ENCODE data around the gene PTH1R. TPM values are rescaled to one million over a fixed set of nuclear protein-coding genes. Genes with fewer than 3 reads are reported as not detected.
A peak's percentile ranks its signal among the peaks of the same experiment; 100 is the strongest.

Gene PTH1R
- total and polyA plus RNA-seq, 12 donors = 1.5 to 89.8 (median 4.2) TPM

DNA sequence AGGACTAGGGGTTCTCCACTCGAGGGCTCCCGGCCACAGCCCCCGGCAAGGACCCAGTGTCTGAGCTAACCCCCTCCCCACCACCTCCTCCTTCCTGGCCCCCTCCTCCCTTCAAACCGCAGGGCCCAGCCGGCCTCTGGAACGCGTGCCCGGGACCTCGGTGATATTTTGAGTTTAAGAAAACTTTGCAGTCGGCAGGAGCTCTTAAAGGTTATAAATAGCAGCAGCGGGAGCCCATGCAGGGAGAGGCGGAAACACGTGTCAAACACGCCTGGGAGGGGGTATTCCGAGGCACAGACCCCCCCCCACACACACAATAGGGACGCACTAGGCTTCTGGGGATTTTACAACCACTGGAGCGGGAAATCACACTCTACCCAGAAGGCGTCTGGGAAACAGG is 3.1 kb upstream of the PTH1R start:
- intact Hi-C loops (cut with DNase I) = no loop called here
- no peak for TF ChIP-seq CTCF (IDR thresholded peaks at IDR 0.05)
- ATAC-seq (peak; percentile 22 to 79 (median 50)), DNase-seq (peak; percentile 44 to 67)
- no peaks in the 10 kb centered on the region for H3K27me3 ChIP-seq
- WGBS, 2 donors = 16 to 24% methylated on average over 18 of the region's 18 CpGs
- H3K4me1 ChIP-seq = peaks cover 19 to 70% (median 36%) of the 10 kb centered on the region in 9 donors
- H3K9me3 ChIP-seq = no peaks in the 10 kb centered on the region
- no peak overlapping the region for H3K4me3 ChIP-seq
- peak overlapping the region in 9 of 10 donors; percentile 40 to 73 (median 56) for H3K27ac ChIP-seq
- no peaks in the 10 kb centered on the region for H3K36me3 ChIP-seq

- DNase-seq = no peak
Measured at GRCh38 chr3:46875560-46875959, 2.0 kb upstream of the PTH1R start.

GRCh38 chr3:46876313-46877300 is 914 bp upstream of the PTH1R start:
- Histone ChIP-seq H3K4me1 (peaks cover 13 to 57% (median 25%) of the 10 kb centered on the region in 9 donors), H3K27ac (no peak overlapping the region), H3K9me3 (no peaks in the 10 kb centered on the region), H3K27me3 (peaks cover 0 to 17% (median 9%) of the 10 kb centered on the region in 7 donors), H3K36me3 (no peaks in the 10 kb centered on the region), H3K4me3 (no peak overlapping the region)
- WGBS, 2 donors = 87 to 93% methylated on average over 10 of the region's 10 CpGs
- no peak for DNase-seq
- no peak for TF ChIP-seq CTCF (IDR thresholded peaks at IDR 0.05)
- no peak for ATAC-seq
- intact Hi-C loops (cut with DNase I) = no loop called here

More at GRCh38 chr3:46875560-46875959, 2.0 kb upstream of the PTH1R start:
- Histone ChIP-seq H3K9me3 (no peaks in the 10 kb centered on the region), H3K4me3 (no peak overlapping the region), H3K27me3 (peaks cover 0 to 7% (median 0%) of the 10 kb centered on the region in 7 donors), H3K36me3 (no peaks in the 10 kb centered on the region), H3K4me1 (peaks cover 19 to 60% (median 34%) of the 10 kb centered on the region in 9 donors), H3K27ac (no peak overlapping the region)
- intact Hi-C loops (cut with DNase I) = no loop called here
- TF ChIP-seq CTCF (IDR thresholded peaks at IDR 0.05) = no peak
- no peak for ATAC-seq
- 96 to 98% methylated on average over 9 of the region's 9 CpGs for WGBS, 2 donors

DNA sequence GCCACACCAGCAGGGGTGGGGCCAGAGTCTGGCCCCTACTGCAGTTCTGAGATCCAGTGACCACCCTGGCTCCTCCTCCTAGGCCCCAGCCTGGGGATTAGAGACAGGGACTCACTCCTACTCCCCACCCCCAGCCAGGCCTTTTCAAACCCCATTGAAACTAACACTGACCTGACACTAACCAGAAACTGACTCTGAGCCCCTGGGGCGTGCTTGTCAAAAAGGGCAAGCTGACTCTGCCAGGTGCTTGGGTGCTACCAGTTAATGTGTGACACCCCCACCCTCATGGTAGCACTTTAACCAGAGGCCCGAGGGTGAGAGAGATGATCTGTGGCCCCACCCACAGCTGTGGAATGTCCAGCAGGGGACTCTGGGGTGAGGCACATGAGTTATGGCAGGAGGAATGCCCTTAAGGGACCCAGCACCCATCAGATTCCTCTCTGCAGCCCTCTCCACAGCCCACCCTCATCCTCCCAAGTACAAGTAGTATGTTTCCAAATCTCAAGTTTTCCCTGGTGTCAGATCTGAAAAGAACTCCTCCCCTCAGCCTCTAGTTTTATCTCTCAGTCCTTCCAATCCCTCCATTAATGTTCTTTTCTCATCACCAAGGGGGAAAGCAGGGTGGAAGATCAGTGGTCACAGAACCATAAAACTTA is 1.4 kb downstream of the PTH1R start:
- intact Hi-C loops (cut with DNase I) = no loop called here
- no peaks in the 10 kb centered on the region for H3K9me3 ChIP-seq
- ATAC-seq (peak in 1 of 8 donors; percentile 33), DNase-seq (no peak)
- H3K36me3 ChIP-seq = no peaks in the 10 kb centered on the region
- H3K4me1 ChIP-seq = peaks cover 9 to 48% (median 24%) of the 10 kb centered on the region in 9 donors
- H3K27ac ChIP-seq = no peak overlapping the region
- WGBS, 2 donors = 42 to 50% methylated on average over 2 of the region's 2 CpGs
- peaks cover 4 to 40% (median 30%) of the 10 kb centered on the region in 7 donors for H3K27me3 ChIP-seq
- TF ChIP-seq CTCF (IDR thresholded peaks at IDR 0.05) = no peak
- H3K4me3 ChIP-seq = no peak overlapping the region
